COLO668 (cell line): ENCODE results near the gene NECAP2.
"Not testable (repeated sequence)": the region's sequence is repeated elsewhere in the genome, so short reads cannot be mapped to it uniquely, and the experiment has no call there.

Experiments
- DNase-seq: peaks from one replicate; lab custom pipeline; 2025; ENCODE audit not compliant: unreplicated experiment; lab: John Stamatoyannopoulos, UW

Gene NECAP2

GRCh38 chr1:16425125-16426025 lies 15.1 kb upstream of the NECAP2 start:
- no peak for DNase-seq

GRCh38 chr1:16430606-16431005 lies 9.9 kb upstream of the NECAP2 start:
- no peak for DNase-seq

DNA sequence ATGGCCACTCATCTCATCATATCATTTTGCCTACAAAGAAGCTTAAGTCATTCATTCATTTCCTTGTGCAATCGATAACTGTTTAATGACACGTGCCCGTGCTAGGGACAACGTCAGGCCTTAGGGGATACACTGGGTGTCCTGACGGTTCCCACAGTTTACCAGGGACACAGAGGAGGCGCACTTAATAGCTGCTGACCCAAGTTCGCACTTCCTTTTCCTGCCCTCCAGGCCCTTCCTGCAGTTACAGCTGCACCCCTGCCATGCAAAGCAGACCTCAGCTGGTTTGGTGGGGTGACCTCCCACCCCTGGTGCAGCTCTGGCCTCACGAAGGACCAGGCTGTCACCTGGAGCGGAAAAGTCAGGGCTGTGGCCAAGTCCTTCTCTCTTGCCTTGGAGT lies 7.5 kb upstream of the NECAP2 start:
- no peak for DNase-seq

GRCh38 chr1:16434007-16434406 lies 6.5 kb upstream of the NECAP2 start:
- no peak for DNase-seq

- DNase-seq = no peak
These were observed 6.0 kb upstream of the NECAP2 start for GRCh38 chr1:16434501-16434900.

DNA sequence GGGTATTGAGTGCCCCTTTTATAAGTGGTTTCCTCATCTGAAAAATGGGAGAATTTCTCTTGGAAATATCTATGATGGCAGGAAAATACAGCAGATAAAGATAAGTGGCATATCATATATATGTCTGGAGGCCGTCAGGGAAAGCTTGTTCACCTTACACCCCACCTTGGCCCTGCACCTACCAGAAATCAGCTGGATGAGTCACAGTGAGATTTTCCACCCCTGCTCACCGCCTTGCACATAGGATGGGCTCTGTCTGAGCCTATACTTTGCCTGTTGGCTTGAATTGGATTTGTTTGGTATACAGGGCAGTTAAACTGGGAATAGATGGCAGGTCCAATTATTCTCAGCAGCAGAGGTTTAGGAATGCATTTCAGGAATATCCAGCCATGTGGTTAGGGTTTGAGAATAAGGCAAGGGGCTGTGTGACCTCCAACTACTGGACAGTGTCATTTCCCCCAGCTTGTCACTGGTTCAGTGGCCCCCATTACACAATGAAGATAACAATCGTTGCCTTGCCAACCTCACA lies 3.5 kb upstream of the NECAP2 start, which contains the start of gene SPATA21:
Gene SPATA21 (minus strand): TSS at position 479 of the 529 bp plus-strand sequence. CDS start 6,053 bp downstream, outside the sequence.
- no peak for DNase-seq

GRCh38 chr1:16438516-16438915 lies 2.0 kb upstream of the NECAP2 start:
- no peak for DNase-seq

DNA sequence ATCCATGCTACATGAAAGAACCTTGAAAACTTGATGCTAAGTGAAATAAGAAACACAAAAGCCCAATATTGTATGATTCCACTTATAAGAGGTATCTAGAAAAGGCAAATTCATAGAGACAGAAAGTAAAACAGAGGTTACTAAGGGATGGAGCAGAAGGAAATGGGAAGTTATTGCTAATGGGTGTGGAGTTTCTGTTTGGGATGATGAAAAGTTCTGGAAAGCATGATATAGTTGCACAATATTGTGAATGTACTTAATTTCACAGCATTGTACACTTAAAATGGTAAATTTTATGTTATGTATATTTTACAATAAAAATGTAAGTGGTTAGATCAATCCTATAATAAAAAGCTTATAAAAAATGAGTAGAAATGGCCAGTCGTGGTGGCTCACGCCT lies 1.6 kb upstream of the NECAP2 start:
- no peak for DNase-seq

DNA sequence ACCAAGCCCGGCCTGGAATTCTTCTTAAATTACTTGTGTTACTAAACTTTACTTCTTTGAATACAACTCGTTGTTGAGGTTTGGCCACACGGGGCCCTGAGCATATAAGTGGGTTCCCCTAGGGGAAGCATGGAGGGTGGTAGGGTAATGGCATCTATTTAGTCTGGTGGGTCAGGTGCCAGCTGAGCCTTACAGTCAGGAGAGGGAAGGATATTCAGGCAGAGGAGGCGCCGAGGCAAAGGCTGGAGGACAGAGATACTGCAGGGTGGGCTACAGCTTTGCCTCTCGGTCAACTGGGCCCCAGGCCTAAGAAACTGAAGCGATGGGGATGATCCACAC lies 424 bp upstream of the NECAP2 start:
- no peak for DNase-seq

- DNase-seq = no peak
These were observed 750 bp downstream of the NECAP2 start for GRCh38 chr1:16441282-16441665.

- no peak for DNase-seq
These were observed 1.7 kb downstream of the NECAP2 start for GRCh38 chr1:16442265-16442664.

- no peak for DNase-seq
These were observed 2.4 kb downstream of the NECAP2 start for GRCh38 chr1:16442941-16443340.

GRCh38 chr1:16443975-16444770 lies 3.6 kb downstream of the NECAP2 start:
- no peak for DNase-seq

- no peak for DNase-seq
These were observed 4.5 kb downstream of the NECAP2 start for GRCh38 chr1:16445052-16445451.

DNA sequence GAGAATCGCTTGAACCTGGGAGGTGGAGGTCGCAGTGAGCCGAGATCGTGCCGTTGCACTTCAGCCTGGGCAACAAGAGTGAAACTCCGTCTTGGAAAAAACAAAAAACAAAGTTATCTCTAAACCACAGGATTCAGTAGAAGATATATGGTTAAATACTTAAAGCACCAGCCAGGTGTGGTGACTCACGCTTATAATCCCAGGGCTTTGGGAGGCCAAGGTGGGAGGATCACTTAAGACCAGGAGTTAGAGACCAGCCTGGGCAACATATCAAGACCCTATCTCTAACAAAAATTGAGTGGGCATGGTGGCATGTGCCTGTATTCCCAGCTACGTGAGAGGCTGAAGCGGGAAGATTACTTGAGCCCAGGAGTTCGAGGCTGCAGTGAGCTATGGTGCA lies 5.6 kb downstream of the NECAP2 start:
- no peak for DNase-seq

- no peak for DNase-seq
These were observed 7.1 kb downstream of the NECAP2 start for GRCh38 chr1:16447641-16448040.

DNA sequence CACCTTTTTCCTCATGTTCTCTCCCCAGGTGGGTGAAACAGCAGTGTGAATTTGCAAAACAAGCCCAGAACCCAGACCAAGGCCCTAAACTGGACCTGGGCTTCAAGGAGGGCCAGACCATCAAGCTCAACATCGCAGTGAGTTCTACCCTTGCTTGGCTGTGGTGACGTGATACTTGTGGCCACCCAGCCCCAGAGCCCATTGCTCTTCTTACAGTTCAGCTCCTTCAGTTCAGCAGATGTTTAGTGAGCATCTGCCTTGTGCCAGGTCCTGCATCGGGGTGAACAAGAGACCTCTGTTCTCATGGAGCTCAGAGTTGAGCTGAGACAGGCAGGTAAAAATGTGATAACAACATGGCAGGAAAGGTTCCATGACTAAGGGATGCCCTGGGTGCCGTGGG lies 8.5 kb downstream of the NECAP2 start:
- DNase-seq = no peak

GRCh38 chr1:16449666-16450065 lies 9.1 kb downstream of the NECAP2 start:
- no peak for DNase-seq

DNA sequence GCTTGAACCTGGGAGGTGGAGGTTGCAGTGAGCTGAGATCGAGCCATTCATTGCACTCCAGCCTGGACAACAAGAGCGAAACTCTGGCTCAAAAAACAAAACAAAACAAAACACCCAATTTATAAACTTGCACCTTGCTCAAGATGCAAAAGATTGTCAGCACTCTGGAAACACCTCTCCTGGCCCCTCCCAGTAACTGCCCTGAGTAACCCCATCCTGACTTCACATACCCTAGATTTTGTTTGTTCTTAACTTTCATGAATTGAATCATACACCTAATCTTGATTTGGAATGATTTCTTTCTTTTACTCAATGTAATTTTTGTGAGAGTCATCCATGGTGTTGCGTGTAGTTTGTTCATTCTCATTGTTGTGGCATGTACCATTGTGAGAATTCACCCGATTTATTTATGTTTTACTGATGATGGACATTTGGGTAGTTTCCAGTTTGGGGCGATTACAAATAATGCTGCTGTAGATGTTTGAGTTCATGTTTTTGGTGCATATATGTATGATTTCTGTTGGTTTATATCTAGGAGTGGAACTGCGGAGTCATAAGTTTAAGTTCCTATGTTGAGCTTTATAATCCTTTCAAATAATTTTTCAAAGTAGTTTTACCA lies 10.4 kb downstream of the NECAP2 start:
- DNase-seq = no peak

DNA sequence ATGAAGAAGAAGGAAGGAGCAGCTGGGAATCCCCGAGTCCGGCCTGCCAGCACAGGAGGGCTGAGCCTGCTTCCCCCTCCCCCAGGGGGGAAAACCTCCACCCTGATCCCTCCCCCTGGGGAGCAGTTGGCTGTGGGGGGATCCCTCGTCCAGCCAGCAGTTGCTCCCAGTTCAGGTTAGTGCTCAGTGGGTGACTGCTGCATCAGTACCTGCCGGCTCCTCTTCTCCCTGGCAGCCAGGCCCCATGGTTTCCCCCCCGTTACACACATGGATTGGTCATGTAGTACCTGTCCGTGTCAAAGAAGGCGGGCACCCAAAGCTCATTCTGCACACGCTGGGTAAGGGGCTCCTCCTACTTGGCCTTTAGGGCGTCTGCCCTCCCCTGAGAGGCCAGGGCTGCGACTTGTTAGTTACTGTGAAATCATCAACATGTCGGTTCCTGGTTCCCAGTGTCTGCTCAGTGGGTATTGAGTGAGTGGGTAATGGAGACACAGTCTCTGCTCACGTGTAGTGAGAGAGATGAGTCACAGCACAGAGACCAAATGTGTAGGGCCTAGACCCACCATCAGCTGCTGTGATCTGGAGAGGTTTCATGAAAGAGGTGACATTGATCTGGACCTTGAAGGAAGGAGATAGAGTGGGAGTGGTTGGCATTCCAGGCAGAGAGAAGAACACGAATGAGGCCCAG lies 11.5 kb downstream of the NECAP2 start:
- no peak for DNase-seq

DNA sequence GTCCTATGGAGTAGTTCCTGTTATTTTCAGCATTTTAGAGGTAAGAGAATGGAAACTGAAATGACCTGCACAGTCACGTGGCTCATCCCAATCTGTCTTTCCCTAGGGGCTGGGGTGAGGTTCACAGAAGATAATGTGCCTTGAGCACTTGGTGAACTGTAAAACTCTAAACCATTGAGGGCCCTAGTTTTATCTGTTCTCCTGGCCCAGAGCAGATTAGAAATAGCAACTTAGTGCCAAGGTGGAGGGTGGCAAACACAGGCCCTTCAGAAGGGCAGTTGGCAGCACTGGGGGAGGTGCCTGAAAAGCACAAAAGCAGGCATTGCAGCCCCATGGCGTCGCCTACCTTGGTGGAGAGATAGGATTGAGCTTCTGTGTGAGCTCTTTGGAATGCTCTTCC lies 14.4 kb downstream of the NECAP2 start:
- not testable (repeated sequence) for DNase-seq
